HUDEP-2 (cell line): ENCODE data around the gene ANP32A.

Experiments used
- DNase-seq, 76 experiments: peaks; one replicate each; lab custom pipeline; 2025; ENCODE audit not compliant: unreplicated experiment in 76 of 76; lab: John Stamatoyannopoulos, UW

ANP32A gene

GRCh38 chr15:68821190-68821840, 620 bp upstream of the ANP32A start:
- DNase-seq = peak in 1 of 76 experiments; percentile 20

- DNase-seq = peak in 40 of 76 experiments; percentile 18 to 69 (median 41)
These were observed 1.0 kb downstream of the ANP32A start for GRCh38 chr15:68819495-68820294.

GRCh38 chr15:68818769-68819494, 1.8 kb downstream of the ANP32A start:
- peak in 31 of 76 experiments; percentile 3 to 66 (median 39) for DNase-seq

GRCh38 chr15:68818066-68818768, 2.5 kb downstream of the ANP32A start:
- peak in 64 of 76 experiments; percentile 25 to 81 (median 58) for DNase-seq

- DNase-seq = peak in 54 of 76 experiments; percentile 16 to 74 (median 54)
These were observed 3.2 kb downstream of the ANP32A start for GRCh38 chr15:68817304-68818065.

- DNase-seq = peak in 2 of 76 experiments; percentile 13 to 21
These were observed 3.8 kb downstream of the ANP32A start for GRCh38 chr15:68816795-68817303.

- DNase-seq = no peak
These were observed 4.5 kb downstream of the ANP32A start for GRCh38 chr15:68816158-68816557.

GRCh38 chr15:68815598-68815997, 5.1 kb downstream of the ANP32A start:
- peak in 10 of 76 experiments; percentile 11 to 33 (median 23) for DNase-seq

- DNase-seq = peak in 4 of 76 experiments; percentile 5 to 27 (median 9)
These were observed 6.1 kb downstream of the ANP32A start for GRCh38 chr15:68814596-68814995.

- DNase-seq = no peak
These were observed 7.9 kb downstream of the ANP32A start for GRCh38 chr15:68812597-68813431.

- DNase-seq = no peak
These were observed 8.6 kb downstream of the ANP32A start for GRCh38 chr15:68812069-68812468.

GRCh38 chr15:68809517-68809916, 11.2 kb downstream of the ANP32A start:
- DNase-seq = no peak

GRCh38 chr15:68808770-68809169, 11.9 kb downstream of the ANP32A start:
- DNase-seq = no peak

GRCh38 chr15:68808091-68808490, 12.6 kb downstream of the ANP32A start:
- DNase-seq = no peak

- no peak for DNase-seq
These were observed 13.4 kb downstream of the ANP32A start for GRCh38 chr15:68807249-68807648.

- DNase-seq = peak in 15 of 76 experiments; percentile 11 to 50 (median 24)
These were observed 14.3 kb downstream of the ANP32A start for GRCh38 chr15:68806220-68807060.

- no peak for DNase-seq
These were observed 18.3 kb downstream of the ANP32A start for GRCh38 chr15:68802373-68802772.
